ENCODE data around the gene GAS2.

DNA sequence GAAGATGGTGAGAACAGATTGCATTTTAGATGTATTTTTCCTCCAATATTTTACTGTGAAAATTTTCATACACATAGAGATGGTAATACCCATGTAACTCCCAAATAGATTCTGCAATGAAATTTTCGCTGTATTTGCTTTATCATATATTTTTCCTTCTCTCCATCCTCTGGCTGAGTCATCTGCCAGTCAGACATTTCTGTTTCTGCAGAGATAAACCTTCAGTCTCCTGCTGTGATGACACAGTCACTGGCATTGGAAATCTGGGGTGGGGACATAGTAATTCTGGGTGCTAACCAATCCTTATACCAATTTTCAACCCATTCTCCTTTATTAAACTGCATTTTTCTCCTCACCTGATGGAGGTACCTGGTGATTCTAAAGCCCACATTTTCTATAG is 129.5 kb downstream of the GAS2 start:
- TF ChIP-seq POLR2AphosphoS5 (IDR thresholded peaks at IDR 0.05; ENCODE audit: low read depth, low read length) (no peak), TAF1 (IDR thresholded peaks at IDR 0.05; ENCODE audit: borderline replicate concordance, insufficient read depth, low read length) (no peak), FOXP2 (optimal IDR thresholded peaks at IDR 0.05; ENCODE audit: borderline replicate concordance, extremely low read depth, extremely low read length, insufficient read depth) (no peak), SIN3A (IDR thresholded peaks at IDR 0.05; ENCODE audit: borderline replicate concordance, insufficient read depth, low read length) (no peak)
- TF ChIP-seq, protein P1, sequence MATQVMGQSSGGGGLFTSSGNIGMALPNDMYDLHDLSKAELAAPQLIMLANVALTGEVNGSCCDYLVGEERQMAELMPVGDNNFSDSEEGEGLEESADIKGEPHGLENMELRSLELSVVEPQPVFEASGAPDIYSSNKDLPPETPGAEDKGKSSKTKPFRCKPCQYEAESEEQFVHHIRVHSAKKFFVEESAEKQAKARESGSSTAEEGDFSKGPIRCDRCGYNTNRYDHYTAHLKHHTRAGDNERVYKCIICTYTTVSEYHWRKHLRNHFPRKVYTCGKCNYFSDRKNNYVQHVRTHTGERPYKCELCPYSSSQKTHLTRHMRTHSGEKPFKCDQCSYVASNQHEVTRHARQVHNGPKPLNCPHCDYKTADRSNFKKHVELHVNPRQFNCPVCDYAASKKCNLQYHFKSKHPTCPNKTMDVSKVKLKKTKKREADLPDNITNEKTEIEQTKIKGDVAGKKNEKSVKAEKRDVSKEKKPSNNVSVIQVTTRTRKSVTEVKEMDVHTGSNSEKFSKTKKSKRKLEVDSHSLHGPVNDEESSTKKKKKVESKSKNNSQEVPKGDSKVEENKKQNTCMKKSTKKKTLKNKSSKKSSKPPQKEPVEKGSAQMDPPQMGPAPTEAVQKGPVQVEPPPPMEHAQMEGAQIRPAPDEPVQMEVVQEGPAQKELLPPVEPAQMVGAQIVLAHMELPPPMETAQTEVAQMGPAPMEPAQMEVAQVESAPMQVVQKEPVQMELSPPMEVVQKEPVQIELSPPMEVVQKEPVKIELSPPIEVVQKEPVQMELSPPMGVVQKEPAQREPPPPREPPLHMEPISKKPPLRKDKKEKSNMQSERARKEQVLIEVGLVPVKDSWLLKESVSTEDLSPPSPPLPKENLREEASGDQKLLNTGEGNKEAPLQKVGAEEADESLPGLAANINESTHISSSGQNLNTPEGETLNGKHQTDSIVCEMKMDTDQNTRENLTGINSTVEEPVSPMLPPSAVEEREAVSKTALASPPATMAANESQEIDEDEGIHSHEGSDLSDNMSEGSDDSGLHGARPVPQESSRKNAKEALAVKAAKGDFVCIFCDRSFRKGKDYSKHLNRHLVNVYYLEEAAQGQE (IDR thresholded peaks at IDR 0.05; ENCODE audit: insufficient read depth in 1 of 2, low read depth in 2 of 2, low read length in 2 of 2): no peak

Data from PFSK-1 (cell line).